Esophagus (tissue), 2 donors: ENCODE results near the gene CDK18. TPM values are rescaled to one million over a fixed set of nuclear protein-coding genes. Genes with fewer than 3 reads are reported as not detected.
"Not testable (repeated sequence)": the region's sequence is repeated elsewhere in the genome, so short reads cannot be mapped to it uniquely, and the experiment has no call there.

Experiments
- H3K27ac ChIP-seq, 2 donors: one replicate each; pipeline ENCODE4 v1.5.1; 2013; ENCODE audit warnings: low read depth in 2 of 2, mild to moderate bottlenecking in 2 of 2, inconsistent platforms in 1 of 2, low read length in 1 of 2, moderate library complexity in 1 of 2
- H3K27me3 ChIP-seq, 2 donors: one replicate each; pipeline ENCODE4 v1.6.1; 2013; ENCODE audit warnings: low read length in 2 of 2, control low read depth in 1 of 2, mild to moderate bottlenecking in 1 of 2; ENCODE audit not compliant: insufficient read depth in 2 of 2, control insufficient read depth in 1 of 2
- H3K36me3 ChIP-seq, 2 donors: one replicate each; pipeline ENCODE4 v1.6.1; 2013; ENCODE audit warnings: low read length in 1 of 2; ENCODE audit not compliant: control insufficient read depth in 2 of 2, insufficient read depth in 2 of 2
- H3K4me1 ChIP-seq, 2 donors: one replicate each; pipeline ENCODE4 v1.6.1; 2013; ENCODE audit warnings: low read length in 1 of 2; ENCODE audit not compliant: control insufficient read depth in 2 of 2, insufficient read depth in 2 of 2
- H3K4me3 ChIP-seq, 2 donors: one replicate each; pipeline ENCODE4 v1.5.1; 2013; ENCODE audit warnings: low read length in 2 of 2, mild to moderate bottlenecking in 2 of 2, low read depth in 1 of 2, moderate library complexity in 1 of 2
- H3K9me3 ChIP-seq, 2 donors: one replicate each; pipeline ENCODE4 v1.6.1; 2013; ENCODE audit warnings: mild to moderate bottlenecking in 2 of 2, low read depth in 1 of 2, low read length in 1 of 2, moderate library complexity in 1 of 2; ENCODE audit not compliant: control insufficient read depth in 2 of 2, insufficient read depth in 1 of 2
- WGBS, 2 donors: extraction: QIAGEN DNeasy Blood & Tissue Kit; methylation state at CpG; one replicate each; pipeline ENCODE4 v1.1.7; 2013; 5-methylcytosine and 5-hydroxymethylcytosine counted together
- polyA plus RNA-seq, 2 donors: library from polyadenylated mRNA; stranded (reverse); fragments of 200-250 nt; gene quantifications; one replicate each; pipeline ENCODE4 v1.2.3, GENCODE V29; 2013
- donor health status: healthy with polysubstance abuse.
- donor health status: Bipolar disorder and iron deficiency.

The CDK18 gene
- polyA plus RNA-seq, 2 donors: 3.5 to 9.0 TPM

- H3K27ac ChIP-seq, H3K9me3 ChIP-seq, H3K36me3 ChIP-seq, H3K4me3 ChIP-seq, H3K27me3 ChIP-seq: not testable (repeated sequence)
- H3K4me1 ChIP-seq: peaks cover 6 to 20% of the 10 kb centered on the region in 2 donors
- 86 to 89% methylated on average over 2 of the region's 2 CpGs for WGBS, 2 donors
Measured at GRCh38 chr1:205478985-205479384, 25.5 kb upstream of the CDK18 start.

- Histone ChIP-seq H3K4me1 (peaks cover 6 to 20% of the 10 kb centered on the region in 2 donors), H3K27ac (no peak overlapping the region), H3K27me3 (peaks cover 0 to 6% of the 10 kb centered on the region in 2 donors), H3K4me3 (no peak overlapping the region), H3K9me3 (no peaks in the 10 kb centered on the region), H3K36me3 (no peaks in the 10 kb centered on the region)
- WGBS, 2 donors: 62 to 67% methylated on average over 17 of the region's 17 CpGs
Measured at GRCh38 chr1:205480349-205480985, 24.0 kb upstream of the CDK18 start.

DNA sequence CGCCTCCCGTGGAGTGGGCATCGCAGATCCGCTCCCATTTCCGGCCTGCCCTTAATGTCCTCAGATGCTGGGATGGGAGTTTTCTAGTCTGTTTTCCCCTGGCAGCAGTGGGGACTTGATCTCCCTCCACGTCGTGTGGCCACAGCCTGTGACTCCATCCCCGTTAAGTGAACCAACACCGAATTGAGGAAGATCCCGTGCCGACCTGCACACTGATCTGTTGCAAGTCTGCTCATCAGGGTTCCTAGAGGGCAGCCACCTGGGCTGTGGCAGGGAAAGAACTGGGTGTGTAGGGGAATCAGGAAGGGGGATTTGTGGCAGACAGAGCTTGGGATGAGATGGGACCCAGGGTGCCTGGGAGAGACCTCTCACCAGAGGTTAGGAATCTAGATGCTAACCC is 23.3 kb upstream of the CDK18 start:
- Histone ChIP-seq H3K4me3 (no peak overlapping the region), H3K27me3 (peaks cover 0 to 6% of the 10 kb centered on the region in 2 donors), H3K4me1 (peaks cover 6 to 20% of the 10 kb centered on the region in 2 donors), H3K9me3 (no peaks in the 10 kb centered on the region), H3K27ac (no peak overlapping the region), H3K36me3 (no peaks in the 10 kb centered on the region)
- WGBS, 2 donors: 38 to 44% methylated on average over 11 of the region's 11 CpGs

DNA sequence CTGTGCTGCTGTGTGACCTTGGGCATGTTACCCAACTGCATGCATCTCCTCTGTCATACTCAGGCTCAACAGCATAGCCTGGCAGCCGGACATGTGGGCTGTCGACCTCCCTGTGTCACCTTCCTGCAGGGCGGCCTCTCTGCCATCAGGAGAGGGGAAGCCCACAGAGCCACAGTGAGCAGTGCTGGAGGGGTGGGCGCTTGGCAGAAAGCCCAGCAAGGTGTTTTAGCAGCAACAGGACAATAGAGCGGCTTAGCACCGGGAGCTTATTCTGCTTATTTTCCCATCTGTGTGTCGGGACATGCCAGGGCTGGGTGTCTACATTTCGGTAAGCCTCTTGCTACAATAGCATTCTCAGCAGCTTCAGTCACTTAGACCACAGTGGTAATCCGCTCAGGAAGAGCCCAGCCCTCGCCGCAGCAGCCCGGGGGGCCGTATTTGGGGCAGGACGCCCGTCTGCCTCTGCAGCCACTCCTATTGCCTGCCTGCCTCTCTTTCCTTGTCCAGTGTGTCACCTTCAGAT is 22.8 kb upstream of the CDK18 start:
- Histone ChIP-seq H3K27ac (no peak overlapping the region), H3K9me3 (no peaks in the 10 kb centered on the region), H3K36me3 (no peaks in the 10 kb centered on the region), H3K4me1 (peaks cover 6 to 20% of the 10 kb centered on the region in 2 donors), H3K27me3 (peaks cover 0 to 6% of the 10 kb centered on the region in 2 donors), H3K4me3 (no peak overlapping the region)
- 29 to 39% methylated on average over 15 of the region's 15 CpGs for WGBS, 2 donors

DNA sequence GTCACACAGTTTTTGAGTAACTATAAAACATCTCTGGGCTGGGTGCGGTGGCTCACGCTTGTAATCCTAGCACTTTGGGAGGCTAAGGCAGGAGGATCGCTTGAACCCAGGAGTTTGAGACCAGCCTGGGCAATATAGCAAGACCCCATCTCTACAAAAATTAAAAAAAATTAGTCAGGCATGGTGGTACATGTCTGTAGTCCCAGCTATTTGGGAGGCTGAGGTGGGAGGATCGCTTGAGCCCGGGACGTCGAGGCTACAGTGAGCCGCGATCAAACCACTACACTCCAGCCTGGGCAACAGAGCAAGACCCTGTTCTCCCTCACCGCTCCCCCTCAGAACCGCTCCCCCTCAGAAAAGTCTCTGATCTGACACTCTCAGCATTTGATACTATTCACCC is 21.9 kb upstream of the CDK18 start:
- H3K27ac ChIP-seq, H3K27me3 ChIP-seq, H3K4me3 ChIP-seq, H3K36me3 ChIP-seq, H3K9me3 ChIP-seq: not testable (repeated sequence)
- WGBS, 2 donors: 90 to 92% methylated on average over 11 of the region's 11 CpGs
- peaks cover 3 to 15% of the 10 kb centered on the region in 2 donors for H3K4me1 ChIP-seq

DNA sequence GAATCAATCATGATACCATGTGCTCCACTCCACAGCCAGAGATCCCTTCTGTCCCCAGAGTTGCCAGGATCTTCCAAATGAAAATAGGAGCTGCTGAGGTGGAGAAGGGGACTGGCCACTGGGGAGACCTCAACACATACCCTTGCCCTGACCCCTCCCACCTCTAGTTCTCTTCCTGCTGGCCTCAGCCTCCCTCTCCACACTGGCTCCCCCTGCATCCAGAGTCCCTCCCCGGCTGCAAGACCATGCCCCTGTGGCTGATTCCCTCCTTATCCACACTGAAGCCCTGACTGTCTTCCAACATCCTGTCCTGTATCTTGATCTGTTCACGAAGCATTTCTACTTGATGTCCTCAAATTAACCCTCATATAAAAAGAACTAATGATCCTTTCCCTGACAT is 21.1 kb upstream of the CDK18 start:
- H3K27me3 ChIP-seq: peaks cover 0 to 6% of the 10 kb centered on the region in 2 donors

DNA sequence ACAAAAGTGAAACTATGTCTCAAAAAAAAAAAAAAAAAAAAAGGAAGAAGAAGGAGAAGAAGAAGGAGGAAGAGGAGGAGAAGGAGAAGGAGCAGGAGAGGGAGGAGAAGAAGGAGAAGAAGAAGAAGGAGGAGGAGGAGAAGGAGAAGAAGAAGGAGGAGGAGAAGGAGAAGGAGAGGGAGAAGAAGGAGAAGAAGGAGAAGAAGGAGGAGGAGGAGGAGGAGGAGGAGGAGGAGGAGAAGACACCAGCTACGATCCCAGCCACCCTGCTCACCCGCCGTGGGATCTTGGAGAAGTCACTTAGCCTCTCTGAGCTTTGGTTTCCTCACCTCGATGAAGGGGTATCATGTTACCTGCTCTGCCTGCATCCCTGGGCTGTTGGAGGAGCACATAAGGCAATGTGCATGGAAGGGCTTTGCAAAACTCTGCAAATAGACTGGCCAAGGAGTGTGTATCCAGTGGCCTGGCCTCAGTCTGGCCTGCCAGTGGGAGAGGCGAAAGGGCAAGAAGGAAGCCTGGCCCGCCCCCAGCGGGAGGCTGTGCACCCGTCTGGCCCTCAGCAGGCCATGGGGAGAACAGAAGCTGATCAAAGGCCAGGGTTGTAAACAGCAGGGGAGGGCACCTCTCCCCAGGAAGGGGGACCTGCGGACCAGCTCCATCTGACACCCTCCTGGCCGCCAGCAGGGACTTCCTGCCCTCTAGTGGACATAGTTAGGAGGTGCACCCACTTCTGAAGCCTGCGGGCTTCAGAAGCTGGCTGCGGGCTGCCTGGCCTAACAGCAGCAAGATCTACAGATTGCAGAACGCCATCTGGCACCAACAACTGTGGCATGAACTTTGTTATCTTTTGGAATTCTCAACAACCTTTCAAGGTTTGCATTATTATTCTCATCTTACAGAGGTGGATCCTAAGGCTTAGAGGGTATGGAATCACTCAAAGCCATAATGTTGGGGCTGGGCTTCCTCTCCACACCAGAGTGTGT is 19.2 kb upstream of the CDK18 start:
- WGBS, 2 donors: 30 to 32% methylated on average over 12 to 13 of the region's 13 CpGs
- Histone ChIP-seq H3K36me3 (no peaks in the 10 kb centered on the region), H3K4me1 (peaks cover 0 to 9% of the 10 kb centered on the region in 2 donors), H3K27ac (no peak overlapping the region), H3K27me3 (peaks cover 0 to 6% of the 10 kb centered on the region in 2 donors), H3K4me3 (no peak overlapping the region), H3K9me3 (no peaks in the 10 kb centered on the region)

More for the DNA sequence above, 21.1 kb upstream of the CDK18 start:
- Histone ChIP-seq H3K9me3 (no peaks in the 10 kb centered on the region), H3K36me3 (no peaks in the 10 kb centered on the region), H3K4me1 (peaks cover 0 to 9% of the 10 kb centered on the region in 2 donors), H3K27ac (no peak overlapping the region), H3K4me3 (no peak overlapping the region)
- 60% methylated on average over 2 of the region's 2 CpGs for WGBS, 2 donors

GRCh38 chr1:205486258-205486657 is 18.2 kb upstream of the CDK18 start:
- H3K4me3 ChIP-seq: no peak overlapping the region
- WGBS, 2 donors: 90 to 92% methylated on average over 6 of the region's 6 CpGs
- no peaks in the 10 kb centered on the region for H3K36me3 ChIP-seq
- H3K27me3 ChIP-seq: peaks cover 0 to 4% of the 10 kb centered on the region in 2 donors
- no peaks in the 10 kb centered on the region for H3K9me3 ChIP-seq
- peaks cover 0 to 7% of the 10 kb centered on the region in 2 donors for H3K4me1 ChIP-seq
- H3K27ac ChIP-seq: no peak overlapping the region

DNA sequence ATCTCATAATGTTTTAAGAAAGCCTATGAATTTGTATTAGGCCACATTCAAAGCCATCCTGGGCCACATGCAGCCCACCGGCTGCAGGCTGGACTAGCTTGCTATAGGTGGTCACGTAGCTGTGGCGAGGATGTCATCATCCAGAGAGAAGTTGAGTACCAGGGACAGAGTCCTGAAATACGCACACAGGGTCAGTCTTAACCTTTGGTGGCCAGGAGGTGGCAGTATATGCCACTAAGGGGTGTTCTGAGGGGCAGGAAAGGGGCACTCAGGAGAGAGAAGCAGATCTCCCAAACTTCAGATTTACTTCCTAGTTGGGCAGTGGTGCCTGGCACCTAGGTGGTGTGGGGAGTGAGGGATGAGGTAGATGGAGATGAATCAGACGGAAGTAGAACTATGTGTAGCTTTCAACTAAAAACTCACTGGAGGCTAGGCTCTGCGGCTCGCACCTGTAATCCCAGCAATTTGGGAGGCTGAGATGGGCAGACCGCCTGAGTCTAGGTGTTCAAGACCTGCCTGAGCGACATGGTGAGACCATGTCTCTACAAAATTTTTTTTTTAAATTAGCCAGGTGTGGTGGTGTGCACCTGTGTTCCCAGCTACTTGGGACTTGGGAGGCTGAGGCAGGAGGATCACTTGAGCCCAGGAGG is 16.3 kb upstream of the CDK18 start:
- no peaks in the 10 kb centered on the region for H3K9me3 ChIP-seq
- WGBS, 2 donors: 43% methylated on average over 9 of the region's 9 CpGs
- no peak overlapping the region for H3K27ac ChIP-seq
- peaks cover 0 to 4% of the 10 kb centered on the region in 2 donors for H3K27me3 ChIP-seq
- no peak overlapping the region for H3K4me3 ChIP-seq
- no peaks in the 10 kb centered on the region for H3K36me3 ChIP-seq
- H3K4me1 ChIP-seq: peaks cover 3 to 5% of the 10 kb centered on the region in 2 donors
